Loucy (cell line): Measurements from ENCODE around the gene LSM14B.

Experiments
- EZH2phosphoT487 ChIP-seq: fragments of 200-600 bp; IDR thresholded peaks from 2 replicates; pipeline ENCODE4 v1.6.1; 2018; ENCODE audit warnings: antibody characterized with exemption, mild to moderate bottlenecking, moderate library complexity, borderline replicate concordance
- TF ChIP-seq, protein P1 (sequence below): fragments of 200-600 bp; sonication (generic); conservative IDR thresholded peaks from 2 replicates; pipeline ENCODE4 v1.5.1; 2014; ENCODE audit warnings: mild to moderate bottlenecking, antibody characterized with exemption, low read length

DNA sequence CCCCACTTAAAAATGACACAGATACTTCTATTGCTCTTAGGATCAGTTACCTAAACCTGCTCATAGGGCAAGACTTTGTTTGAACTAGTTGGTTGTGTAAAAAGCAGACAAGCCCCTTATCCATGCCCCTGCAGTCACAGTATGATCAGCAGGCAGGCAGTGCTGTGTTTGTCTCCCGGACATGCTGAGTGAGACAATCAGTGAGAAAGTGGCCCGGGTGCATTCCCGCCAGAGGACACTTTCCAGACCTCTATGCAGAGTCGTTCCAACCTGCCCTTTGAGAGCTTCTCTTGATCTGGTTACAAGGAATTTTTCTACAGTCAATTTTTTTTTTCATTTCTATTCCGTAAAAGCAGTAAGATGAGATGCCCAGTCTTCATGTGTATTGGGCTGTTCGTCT is 6.2 kb downstream of the LSM14B start:
- TF ChIP-seq, protein P1, sequence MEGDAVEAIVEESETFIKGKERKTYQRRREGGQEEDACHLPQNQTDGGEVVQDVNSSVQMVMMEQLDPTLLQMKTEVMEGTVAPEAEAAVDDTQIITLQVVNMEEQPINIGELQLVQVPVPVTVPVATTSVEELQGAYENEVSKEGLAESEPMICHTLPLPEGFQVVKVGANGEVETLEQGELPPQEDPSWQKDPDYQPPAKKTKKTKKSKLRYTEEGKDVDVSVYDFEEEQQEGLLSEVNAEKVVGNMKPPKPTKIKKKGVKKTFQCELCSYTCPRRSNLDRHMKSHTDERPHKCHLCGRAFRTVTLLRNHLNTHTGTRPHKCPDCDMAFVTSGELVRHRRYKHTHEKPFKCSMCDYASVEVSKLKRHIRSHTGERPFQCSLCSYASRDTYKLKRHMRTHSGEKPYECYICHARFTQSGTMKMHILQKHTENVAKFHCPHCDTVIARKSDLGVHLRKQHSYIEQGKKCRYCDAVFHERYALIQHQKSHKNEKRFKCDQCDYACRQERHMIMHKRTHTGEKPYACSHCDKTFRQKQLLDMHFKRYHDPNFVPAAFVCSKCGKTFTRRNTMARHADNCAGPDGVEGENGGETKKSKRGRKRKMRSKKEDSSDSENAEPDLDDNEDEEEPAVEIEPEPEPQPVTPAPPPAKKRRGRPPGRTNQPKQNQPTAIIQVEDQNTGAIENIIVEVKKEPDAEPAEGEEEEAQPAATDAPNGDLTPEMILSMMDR: no peak
- no peak for TF ChIP-seq EZH2phosphoT487
